BJ (cell line): ENCODE data around the gene FBXO34. TPM values are rescaled to one million over a fixed set of nuclear protein-coding genes. Genes with fewer than 3 reads are reported as not detected.

ENCODE experiments used
- CTCF ChIA-PET: fragments of 350-600 bp; formaldehyde crosslinking; extraction: SDS; loops from one replicate; lab custom pipeline; 2021; ENCODE audit warnings: antibody characterized with exemption, inconsistent platforms; lab: Yijun Ruan, JAX
- POLR2A ChIA-PET: fragments of 300-600 bp; sonication (Branson Sonifier 250); formaldehyde crosslinking; extraction: SDS; loops from one replicate; lab custom pipeline; 2021; ENCODE audit warnings: antibody characterized with exemption; lab: Charles Lee
- DNase-seq: peaks from one replicate; pipeline ENCODE4 v3.0.0-alpha.2; 2011; ENCODE audit warnings: low read depth
- H3K27me3 ChIP-seq: 2 replicates; pipeline ENCODE4 v1.6.0; 2011; ENCODE audit warnings: low read length; ENCODE audit not compliant: control insufficient read depth, insufficient read depth
- H3K36me3 ChIP-seq: 2 replicates; pipeline ENCODE4 v1.5.1; 2011; ENCODE audit warnings: low read length; ENCODE audit not compliant: control insufficient read depth, insufficient read depth
- H3K4me3 ChIP-seq: 2 replicates; pipeline ENCODE4 v1.5.1; 2011; ENCODE audit warnings: low read depth, mild to moderate bottlenecking, control low read depth, low read length
- polyA plus RNA-seq: library from polyadenylated mRNA; depleted of rRNA; stranded (reverse); fragments of >200 nt; gene quantifications from 2 replicates; pipeline ENCODE4 v1.2.3, GENCODE V29; 2011
- TF ChIP-seq, protein P1 (sequence below): IDR thresholded peaks from 2 replicates; pipeline ENCODE4 v1.5.1; 2011; ENCODE audit warnings: low read depth, mild to moderate bottlenecking, control low read depth, inconsistent platforms, low read length, moderate library complexity; ENCODE audit not compliant: insufficient read depth

The FBXO34 gene
- polyA plus RNA-seq, 1 experiment, result 15.0 TPM

DNA sequence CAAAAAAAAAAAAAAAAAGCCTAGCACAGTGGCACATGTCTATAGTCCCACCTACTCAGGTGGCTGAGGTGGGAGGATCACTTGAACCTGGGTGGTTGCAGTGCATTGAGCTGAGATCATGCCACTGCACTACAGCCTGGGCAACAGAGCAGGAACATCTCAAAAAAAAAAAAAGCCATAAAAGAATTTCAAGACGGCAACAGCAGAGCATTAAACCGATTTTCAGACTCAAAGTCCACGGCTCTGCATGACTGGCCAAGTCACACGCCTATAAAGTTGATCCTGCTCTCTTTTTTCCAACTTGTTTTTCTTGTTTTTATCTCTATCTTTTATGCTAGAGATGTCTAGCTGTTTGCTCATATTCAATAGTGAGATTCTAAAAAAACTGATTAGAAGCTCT, 45.3 kb downstream of the FBXO34 start:
- TF ChIP-seq, protein P1, sequence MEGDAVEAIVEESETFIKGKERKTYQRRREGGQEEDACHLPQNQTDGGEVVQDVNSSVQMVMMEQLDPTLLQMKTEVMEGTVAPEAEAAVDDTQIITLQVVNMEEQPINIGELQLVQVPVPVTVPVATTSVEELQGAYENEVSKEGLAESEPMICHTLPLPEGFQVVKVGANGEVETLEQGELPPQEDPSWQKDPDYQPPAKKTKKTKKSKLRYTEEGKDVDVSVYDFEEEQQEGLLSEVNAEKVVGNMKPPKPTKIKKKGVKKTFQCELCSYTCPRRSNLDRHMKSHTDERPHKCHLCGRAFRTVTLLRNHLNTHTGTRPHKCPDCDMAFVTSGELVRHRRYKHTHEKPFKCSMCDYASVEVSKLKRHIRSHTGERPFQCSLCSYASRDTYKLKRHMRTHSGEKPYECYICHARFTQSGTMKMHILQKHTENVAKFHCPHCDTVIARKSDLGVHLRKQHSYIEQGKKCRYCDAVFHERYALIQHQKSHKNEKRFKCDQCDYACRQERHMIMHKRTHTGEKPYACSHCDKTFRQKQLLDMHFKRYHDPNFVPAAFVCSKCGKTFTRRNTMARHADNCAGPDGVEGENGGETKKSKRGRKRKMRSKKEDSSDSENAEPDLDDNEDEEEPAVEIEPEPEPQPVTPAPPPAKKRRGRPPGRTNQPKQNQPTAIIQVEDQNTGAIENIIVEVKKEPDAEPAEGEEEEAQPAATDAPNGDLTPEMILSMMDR, result no peak
- Histone ChIP-seq H3K27me3 (no peaks in the 10 kb centered on the region), H3K4me3 (no peak overlapping the region), H3K36me3 (no peaks in the 10 kb centered on the region; the same call in 1 of the 2 replicates)
- ChIA-PET POLR2A (no interaction called here), CTCF (interaction anchor here (0.6 to 2.3 kb wide), 3 partner anchors 9 to 46 kb away, joined by 3 to 7 read pairs (median 3); no protein-coding TSS in a partner anchor)
- no peak for DNase-seq

DNA sequence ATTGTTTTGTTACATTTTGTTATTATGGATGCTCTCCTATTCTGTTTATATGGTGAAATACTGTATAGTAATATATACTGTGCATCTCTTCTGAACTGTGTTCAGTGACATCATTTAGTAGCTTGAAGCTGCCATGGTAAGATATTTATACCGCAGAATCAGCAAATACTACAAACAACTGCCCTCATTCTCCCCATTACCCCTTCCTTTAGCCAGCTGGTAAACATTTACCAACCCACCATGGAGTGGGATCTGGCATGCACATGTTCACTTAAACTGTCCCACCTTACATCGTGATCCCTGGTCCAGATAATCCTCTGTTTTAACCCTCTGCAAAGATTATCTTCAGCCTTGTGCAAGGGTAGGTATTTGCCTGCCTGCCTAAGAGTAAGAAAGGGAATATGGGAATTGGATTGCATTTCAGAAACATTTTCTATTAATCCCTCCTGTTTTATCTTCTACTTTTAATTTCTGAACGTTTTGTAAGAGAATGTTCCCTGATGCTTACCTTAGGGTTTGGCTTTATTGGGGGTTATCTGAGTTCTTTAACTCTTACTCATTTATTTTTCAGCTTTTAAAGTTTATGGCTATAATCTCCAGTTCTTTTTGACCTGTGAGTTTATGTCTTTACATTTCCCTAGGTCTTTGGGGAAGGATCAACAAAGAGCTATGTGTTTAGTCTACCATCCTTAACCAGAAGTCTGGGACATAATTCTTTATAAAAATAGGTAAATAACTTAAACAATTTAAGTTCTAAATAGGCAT, 46.5 kb downstream of the FBXO34 start:
- no peak overlapping the region for H3K4me3 ChIP-seq
- H3K27me3 ChIP-seq, result no peaks in the 10 kb centered on the region
- ChIA-PET POLR2A (no interaction called here), CTCF (interaction anchor here (1.9 to 2.3 kb wide), 2 partner anchors 9 to 37 kb away, joined by 6 to 7 read pairs; no protein-coding TSS in a partner anchor)
- H3K36me3 ChIP-seq, result no peaks in the 10 kb centered on the region; the same call in 1 of the 2 replicates
- no peak for DNase-seq
- TF ChIP-seq, protein P1, result no peak

DNA sequence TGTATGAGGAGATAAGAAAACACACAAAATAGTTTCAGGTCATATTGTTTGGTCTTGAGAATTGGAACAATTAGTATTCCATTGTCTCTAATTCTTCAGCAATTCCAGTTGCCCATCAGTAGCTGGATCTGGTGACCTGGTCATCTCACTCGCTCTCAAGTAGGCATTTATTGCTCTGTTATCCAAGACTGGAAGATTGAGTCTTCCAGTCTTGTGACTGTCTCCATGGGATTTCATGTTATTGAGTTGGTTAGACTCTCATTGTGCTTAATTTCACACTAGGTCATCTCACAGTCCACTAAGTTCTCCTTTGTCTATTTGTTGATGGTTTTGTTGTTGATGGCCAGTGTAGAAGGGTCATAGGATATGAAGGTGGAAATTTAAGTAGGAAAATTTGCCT, 47.5 kb downstream of the FBXO34 start:
- no peaks in the 10 kb centered on the region; the same call in 1 of the 2 replicates for H3K36me3 ChIP-seq
- CTCF ChIA-PET, result interaction anchor here (1.9 kb wide), 1 partner anchor 10 kb away, joined by 6 read pairs; no protein-coding TSS in a partner anchor
- POLR2A ChIA-PET, result no interaction called here
- no peaks in the 10 kb centered on the region for H3K27me3 ChIP-seq
- no peak for DNase-seq
- TF ChIP-seq, protein P1, result no peak
- no peak overlapping the region for H3K4me3 ChIP-seq

DNA sequence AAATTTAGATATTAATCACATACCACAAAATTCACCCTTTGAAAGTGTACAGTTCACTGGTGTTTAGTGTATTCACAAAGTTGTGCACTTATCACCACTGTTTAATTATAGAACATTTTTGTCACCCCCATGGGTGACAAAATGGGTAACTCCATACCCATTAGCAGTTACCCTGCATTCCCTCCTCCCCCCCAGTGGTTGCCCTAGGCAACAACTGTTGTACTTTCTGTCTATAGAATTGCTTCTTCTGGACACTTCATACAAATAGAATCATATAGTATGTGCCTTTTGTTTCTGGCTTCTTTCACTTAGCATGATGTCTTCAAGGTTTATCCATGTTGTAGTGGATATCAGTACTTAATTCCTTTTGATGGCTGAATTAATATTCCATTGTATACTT, 52.7 kb downstream of the FBXO34 start:
- H3K27me3 ChIP-seq, result no peaks in the 10 kb centered on the region
- no peak overlapping the region for H3K4me3 ChIP-seq
- TF ChIP-seq, protein P1, result no peak
- POLR2A ChIA-PET, result no interaction called here
- no peaks in the 10 kb centered on the region for H3K36me3 ChIP-seq
- DNase-seq, result no peak
- CTCF ChIA-PET, result no interaction called here

DNA sequence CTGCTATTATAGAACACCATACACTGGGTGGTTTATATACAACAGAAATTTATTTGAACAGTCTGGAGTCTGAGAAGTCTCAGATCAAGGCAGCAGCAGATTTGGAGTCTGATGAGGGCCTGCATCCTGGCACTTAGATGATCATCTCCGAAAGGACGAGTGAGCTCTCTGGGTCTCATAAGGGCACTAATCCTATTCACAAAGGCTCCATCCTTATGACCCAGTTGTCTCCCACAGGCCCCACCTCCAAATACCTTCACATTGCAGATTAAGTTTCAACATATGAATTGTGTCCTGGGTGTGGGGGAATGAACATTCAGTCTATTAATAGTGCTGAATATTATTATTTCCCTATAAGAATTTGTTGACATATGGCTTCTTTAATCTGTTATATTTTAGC, 53.6 kb downstream of the FBXO34 start:
- CTCF ChIA-PET, result no interaction called here
- POLR2A ChIA-PET, result no interaction called here

More for the DNA sequence above, 53.6 kb downstream of the FBXO34 start:
- TF ChIP-seq, protein P1, result no peak
- Histone ChIP-seq H3K27me3 (no peaks in the 10 kb centered on the region), H3K4me3 (no peak overlapping the region), H3K36me3 (no peaks in the 10 kb centered on the region)
- DNase-seq, result no peak
